WI38 (cell line): ENCODE results near the gene NUCB2.
"Not testable (repeated sequence)": the region's sequence is repeated elsewhere in the genome, so short reads cannot be mapped to it uniquely, and the experiment has no call there.

ENCODE experiments used
- H3K4me3 ChIP-seq: 2 replicates; pipeline ENCODE4 v1.5.1; 2011; ENCODE audit warnings: low read depth, mild to moderate bottlenecking, control low read depth, low read length
- CTCF ChIP-seq: IDR thresholded peaks from 2 replicates; pipeline ENCODE4 v1.5.1; 2012; ENCODE audit warnings: low read depth, mild to moderate bottlenecking, control low read depth, low read length

Gene NUCB2

GRCh38 chr11:17240780-17241179 is 35.8 kb upstream of the NUCB2 start:
- no peak overlapping the region for H3K4me3 ChIP-seq
- no peak for TF ChIP-seq CTCF

- not testable (repeated sequence) for H3K4me3 ChIP-seq
Measured at GRCh38 chr11:17242954-17243353, 33.6 kb upstream of the NUCB2 start.

- H3K4me3 ChIP-seq = no peak overlapping the region
- no peak for TF ChIP-seq CTCF
Measured at GRCh38 chr11:17244046-17244445, 32.5 kb upstream of the NUCB2 start.

- no peak overlapping the region for H3K4me3 ChIP-seq
- no peak for TF ChIP-seq CTCF
Measured at GRCh38 chr11:17250561-17251350, 25.8 kb upstream of the NUCB2 start.

GRCh38 chr11:17252704-17253103 is 23.8 kb upstream of the NUCB2 start:
- no peak overlapping the region for H3K4me3 ChIP-seq
- no peak for TF ChIP-seq CTCF

- H3K4me3 ChIP-seq = 0 out of 2 replicates have a peak overlapping the region, but pooled peaks have one; percentile 6
- TF ChIP-seq CTCF = no peak
Measured at GRCh38 chr11:17256512-17256911, 20.0 kb upstream of the NUCB2 start.

GRCh38 chr11:17257196-17257595 is 19.3 kb upstream of the NUCB2 start:
- TF ChIP-seq CTCF = no peak
- H3K4me3 ChIP-seq = no peak overlapping the region

GRCh38 chr11:17258670-17259069 is 17.9 kb upstream of the NUCB2 start:
- TF ChIP-seq CTCF = no peak
- no peak overlapping the region for H3K4me3 ChIP-seq
